GM19193 (cell line): Measurements from ENCODE around the gene CYSTM1.

Source experiments
- POLR2A ChIP-seq: IDR thresholded peaks from 4 replicates; pipeline ENCODE4 v1.6.1; 2011; ENCODE audit not compliant: insufficient read depth, insufficient read length; ENCODE audit errors: extremely low read depth

Gene CYSTM1

DNA sequence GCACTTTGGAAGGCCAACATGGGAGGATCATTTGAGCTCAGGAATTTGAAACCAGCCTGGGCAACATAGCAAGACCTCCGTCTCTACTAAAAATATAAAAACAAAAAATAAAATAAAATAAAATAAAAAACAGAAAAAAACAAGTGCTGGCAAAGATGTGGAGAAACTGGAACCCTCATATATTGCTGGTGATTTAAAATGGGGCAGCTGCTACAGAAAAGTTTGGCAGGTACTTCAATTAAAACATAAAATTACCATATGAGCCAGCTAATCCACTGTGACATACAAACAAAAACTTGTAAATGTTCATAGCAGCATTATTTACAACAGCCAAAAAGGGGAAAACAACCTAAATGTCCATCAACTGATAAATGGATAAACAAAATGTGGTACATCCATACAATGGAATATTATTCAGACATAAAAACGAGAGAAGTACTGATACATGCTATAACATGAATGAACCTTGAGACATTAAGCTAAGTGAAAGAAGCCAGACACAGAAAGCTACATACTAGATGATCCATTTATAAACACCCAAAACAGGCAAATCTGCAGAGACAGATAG, 85.2 kb downstream of the CYSTM1 start:
- no peak for TF ChIP-seq POLR2A

DNA sequence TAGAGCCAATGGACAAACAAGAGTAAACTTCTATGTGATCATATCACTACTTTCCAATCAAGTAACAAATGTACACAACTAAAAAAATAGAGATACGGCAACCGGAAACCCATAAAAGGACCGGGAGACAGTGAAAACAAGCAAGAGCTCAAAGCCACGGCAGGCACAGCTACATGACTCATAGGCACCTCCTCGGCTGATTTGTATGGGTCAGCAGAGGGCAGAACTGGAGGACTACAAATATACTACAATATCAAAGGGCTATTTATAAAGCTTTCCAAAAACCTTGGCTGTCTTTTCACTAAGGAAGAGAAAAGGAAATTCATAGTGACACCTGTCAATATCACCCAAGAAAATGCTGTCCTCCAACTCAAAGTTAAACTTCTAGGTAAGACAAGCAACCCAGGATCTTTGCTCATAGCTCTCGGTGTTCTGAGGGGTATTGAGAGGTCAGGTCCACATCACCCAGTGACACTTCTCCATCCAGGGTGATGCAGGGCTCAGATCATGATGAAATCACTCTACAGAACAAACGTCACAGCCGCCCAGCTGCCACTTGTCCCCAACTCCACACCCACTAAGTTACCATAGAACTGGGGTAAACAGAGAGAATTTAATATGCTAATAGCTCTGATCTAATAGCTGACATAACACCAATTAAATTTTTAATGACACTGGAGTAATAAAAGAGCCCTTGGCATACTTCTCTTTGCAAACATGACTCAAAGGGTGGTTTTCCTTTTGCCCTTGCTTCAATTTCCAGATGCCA, 86.6 kb downstream of the CYSTM1 start:
- TF ChIP-seq POLR2A = no peak

DNA sequence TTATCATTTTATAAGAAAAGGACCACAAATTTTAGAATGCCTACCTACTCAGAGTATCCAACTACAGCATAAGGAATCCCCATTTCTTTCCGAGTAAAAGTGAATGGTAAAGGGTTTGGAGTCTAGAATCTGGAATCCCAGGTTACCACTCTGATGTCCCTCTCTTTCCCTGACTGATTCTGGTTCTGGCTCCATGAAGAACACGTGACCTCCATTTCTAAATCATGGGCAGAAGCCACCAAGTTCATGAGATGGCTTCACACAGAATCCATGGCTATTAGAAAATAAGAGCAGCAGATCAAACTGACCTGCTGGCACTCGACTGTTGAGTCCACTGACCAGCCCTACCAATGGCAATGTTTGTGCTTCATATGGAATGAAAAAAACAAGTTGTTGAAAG, 87.2 kb downstream of the CYSTM1 start:
- TF ChIP-seq POLR2A = no peak

DNA sequence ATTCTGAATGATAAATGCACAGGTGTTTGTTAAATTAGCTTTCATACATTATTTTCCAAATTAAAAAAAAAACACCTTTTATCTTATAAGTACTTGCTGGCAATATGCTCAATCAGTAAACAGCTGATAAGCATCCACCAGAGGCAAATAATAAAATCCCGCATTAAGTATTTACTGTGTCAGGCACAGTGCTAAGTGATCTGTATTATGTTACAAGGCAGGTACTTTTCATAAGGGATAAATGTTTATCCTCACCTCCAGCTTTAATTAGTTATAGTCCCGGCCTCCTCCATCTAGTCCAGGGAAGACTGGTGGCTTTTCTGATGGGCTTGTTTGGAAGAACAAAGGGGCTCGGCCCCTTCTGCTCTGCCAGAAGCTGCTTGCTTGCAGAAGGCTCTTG, 87.9 kb downstream of the CYSTM1 start:
- no peak for TF ChIP-seq POLR2A

DNA sequence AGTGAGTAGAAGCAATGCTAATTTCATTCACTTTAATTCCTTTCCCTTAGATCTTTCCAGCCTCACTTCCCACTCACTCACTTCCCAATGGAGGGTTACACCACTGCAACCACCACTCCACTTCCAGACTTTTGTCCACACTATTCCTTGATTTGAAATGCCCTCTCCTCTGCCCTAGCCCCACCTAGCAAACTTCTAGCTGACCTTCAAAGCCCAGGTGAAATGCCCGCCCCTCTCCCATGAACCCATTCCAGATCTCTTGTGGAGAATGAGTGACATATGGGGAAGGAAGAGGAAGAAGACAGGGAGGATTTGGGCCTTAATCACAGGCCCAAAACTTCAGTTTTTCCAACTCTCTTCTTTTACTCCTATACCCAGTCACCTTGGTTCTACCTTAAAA, 90.9 kb downstream of the CYSTM1 start:
- no peak for TF ChIP-seq POLR2A

DNA sequence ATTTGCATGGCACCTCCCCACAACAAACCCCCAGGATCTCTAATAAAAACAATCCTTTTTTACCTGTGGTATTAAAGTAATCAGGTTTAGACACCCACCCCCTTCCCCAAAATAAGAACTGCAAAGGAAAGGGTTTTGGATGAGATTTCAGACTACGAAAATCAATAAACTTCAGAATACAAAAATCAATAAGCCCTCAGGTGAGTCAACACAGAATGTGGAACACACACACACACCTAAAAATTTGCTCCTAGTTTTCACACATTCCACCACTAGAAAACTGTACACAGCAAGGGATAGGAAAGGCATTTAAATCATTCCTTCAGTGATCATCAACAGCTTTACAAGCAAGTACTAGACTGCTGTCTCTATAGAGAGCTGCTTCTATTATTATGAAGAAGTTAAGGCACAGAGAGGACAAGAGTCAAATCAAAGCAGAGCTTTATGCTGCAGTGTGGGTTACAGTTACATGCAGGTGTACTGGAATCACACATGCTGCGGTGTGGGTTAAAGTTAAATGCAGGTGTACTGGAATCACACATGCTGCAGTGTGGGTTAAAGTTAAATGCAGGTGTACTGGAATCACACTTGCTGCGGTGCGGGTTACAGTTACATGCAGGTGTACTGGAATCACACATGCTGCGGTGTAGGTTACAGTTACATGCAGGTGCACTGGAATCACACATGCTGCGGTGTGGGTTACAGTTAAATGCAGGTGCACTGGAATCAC, 91.6 kb downstream of the CYSTM1 start:
- no peak for TF ChIP-seq POLR2A

DNA sequence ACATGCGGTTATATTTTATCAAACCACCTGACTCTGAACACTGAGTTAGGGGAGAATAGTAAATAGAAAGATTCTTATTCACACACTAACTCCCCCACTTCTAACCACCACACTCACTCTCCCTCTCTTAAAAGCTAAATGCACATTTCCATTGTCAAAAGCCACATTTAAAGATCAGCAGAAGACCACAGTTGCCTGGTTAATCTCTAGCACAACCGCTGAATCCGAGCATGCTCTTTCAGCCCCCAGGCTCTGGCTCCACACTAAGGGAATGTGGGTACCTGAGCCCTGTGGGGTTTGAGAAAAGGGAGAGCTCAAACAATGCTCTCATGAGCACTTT, 92.2 kb downstream of the CYSTM1 start:
- no peak for TF ChIP-seq POLR2A

DNA sequence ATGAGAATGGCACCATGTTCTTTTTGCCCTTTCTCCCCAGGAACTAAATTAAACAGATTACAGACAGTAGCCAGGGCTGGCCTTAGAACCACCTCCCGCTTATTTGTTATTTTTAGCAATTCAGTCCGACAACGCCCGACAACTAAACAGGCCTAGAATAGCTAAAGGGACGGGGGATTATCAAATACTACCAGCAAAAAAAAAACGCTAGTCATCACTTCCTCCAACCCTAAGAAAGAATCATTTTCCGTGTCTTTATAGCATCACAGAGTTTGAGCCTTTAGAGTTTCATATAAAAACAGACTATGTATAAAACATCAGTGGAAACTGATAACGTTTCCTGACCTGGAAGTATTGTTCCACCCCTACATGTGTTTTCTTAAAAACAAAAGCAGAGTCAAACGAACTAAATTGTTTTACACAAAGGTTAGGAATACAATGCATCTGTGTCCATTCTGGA, 92.6 kb downstream of the CYSTM1 start:
- no peak for TF ChIP-seq POLR2A

DNA sequence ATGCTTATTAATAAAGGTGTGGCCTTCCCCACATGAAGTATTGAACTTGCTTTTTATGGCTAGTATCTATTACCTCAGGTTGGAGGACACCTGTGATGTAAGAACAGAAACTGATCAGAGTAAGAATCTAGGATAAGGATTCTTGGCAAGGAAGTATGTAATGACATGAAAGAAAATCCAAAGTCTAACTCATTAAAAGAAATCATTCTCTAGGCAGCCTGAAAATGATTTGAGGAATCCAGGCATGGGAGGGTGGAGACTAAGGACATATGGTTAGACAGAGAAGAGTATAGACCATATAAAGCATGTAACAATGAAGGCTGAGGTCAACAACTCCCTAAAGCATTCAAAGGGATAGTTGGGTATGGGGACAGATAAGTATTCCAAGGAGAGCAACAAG, 95.0 kb downstream of the CYSTM1 start:
- TF ChIP-seq POLR2A = no peak

DNA sequence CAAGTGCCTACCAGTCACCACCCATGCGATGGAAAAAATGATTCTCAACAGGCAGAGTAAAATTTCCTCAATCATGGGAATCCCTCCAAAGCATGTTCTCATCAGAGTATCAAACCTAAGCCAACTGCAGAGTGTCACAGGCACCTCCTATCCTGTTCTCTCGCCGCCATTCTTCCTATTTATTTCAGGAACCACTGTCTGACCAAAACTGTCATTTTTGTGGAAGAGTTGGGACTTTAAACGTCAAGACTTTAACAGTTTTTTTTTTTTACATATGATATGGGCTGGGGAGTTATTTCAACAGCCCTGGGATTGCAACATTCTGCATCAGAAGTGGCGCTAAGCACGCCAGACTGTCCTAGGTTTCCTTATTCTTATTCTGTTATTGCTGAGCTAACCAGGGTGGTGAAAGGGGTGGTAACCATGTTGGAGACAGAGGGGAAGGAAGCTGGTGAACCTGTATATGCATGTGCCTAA, 98.5 kb downstream of the CYSTM1 start:
- no peak for TF ChIP-seq POLR2A

DNA sequence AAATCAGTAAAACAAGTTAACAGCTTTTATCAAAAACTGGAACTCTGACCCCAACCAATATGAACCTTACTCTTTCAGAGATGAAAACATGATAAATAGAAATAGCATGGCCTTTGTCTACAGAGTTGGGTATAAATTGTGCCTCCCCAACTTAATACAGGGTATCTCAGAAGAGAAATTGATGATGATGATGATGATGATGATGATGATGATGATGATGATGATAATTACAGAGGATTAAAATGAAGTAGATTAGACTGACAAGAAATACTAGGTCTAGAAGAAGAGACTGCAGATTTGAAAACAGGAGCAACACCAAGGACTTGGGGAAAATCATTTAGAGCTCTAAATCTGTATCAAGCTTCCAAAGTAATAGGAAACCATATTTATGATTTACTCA, 100.8 kb downstream of the CYSTM1 start:
- TF ChIP-seq POLR2A = no peak

DNA sequence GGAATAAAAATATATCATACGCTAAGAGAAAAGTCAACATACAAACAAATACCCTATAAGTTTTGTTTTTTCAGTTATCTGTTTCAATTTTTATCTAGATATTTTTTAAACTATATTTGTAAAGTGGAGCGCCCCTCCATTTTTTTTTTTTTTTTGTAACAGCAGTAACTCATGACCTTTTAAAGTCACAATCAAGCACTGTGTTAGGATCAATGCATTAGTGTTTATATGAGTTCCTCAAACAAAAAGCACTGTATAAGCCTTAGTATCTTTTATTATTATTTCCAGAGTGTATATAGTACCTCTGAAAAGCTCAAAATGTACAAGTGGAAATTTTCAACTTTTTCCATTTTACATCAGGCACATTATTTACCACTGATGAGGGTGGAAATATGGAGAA, 107.3 kb downstream of the CYSTM1 start:
- TF ChIP-seq POLR2A = no peak

DNA sequence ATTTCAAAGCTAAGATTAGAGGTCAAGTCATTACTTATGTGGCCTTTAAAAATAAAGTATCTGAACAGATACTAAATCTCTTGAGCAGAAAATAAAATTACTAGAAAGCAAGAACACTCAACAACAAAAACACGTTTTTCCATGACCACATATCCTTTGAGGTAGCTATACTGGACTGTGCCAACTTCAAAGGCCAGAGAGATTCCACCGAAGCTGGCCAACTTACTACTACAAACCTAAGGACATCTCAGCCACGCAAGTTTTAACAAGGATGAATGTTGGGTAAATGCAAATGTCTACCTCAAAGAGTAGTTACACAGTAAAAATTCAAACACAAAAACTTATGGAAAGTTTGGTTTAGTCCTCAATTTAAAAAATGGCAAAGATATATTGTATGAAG, 109.0 kb downstream of the CYSTM1 start:
- no peak for TF ChIP-seq POLR2A

DNA sequence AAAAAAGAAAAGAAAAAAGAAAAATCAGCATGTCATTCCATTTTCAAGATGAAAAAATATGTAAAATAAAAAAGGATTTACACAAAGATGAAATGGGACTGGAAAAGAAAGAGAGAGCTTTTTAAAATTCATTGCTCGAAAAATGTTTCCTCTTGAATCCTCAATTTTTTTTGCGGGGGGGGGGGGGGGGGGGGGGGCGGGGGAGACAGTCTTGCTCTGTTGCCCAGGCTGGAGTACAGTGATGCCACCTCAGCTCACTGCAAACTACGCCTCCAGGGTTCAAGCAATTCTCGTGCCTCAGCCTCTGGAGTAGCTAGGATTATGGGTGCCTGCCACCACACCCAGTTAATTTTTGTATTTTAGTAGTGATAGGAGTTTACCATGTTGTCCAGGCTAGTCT, 111.4 kb downstream of the CYSTM1 start:
- no peak for TF ChIP-seq POLR2A

DNA sequence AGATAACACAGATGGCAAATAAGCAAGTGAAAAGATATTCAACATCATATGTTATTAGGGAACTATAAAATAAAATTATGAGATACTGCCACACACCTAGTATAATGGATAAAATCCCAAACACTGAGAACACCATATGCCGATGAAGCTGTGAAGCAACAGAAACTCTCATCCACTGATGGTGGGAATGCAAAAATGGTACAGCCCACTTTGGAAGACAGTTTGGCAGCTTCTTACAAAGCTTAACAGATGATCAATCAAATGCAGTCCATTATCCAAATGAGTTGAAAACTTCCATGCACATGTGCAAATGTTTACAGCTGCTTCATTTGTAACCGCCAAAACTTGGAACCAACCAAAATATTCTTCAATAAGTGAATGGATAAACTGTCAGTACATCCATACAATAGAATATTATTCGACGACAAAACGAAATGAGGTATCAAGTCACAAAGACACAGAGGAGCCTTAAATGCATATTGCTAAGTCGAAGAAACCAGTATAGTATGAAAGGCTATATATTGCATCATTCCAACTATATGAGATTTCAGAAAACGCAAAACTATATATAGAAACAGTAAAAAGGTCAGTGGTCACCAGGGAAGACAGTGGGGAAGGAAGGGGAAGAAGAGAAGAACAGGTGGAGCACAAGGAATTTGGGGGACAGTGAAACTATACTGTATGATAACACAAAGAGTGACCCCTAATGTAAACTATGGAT, 113.0 kb downstream of the CYSTM1 start:
- TF ChIP-seq POLR2A = no peak
